ENCODE data around the gene CFAP57.
A peak's percentile ranks its signal among the peaks of the same experiment; 100 is the strongest.

CFAP57 gene

GRCh38 chr1:43232074-43232473, 59.9 kb downstream of the CFAP57 start:
- H3K9ac ChIP-seq (ENCODE audit: low read depth, low read length), result no peak overlapping the region
- peaks cover 14% of the 10 kb centered on the region for H3K4me1 ChIP-seq (ENCODE audit: control insufficient read depth, insufficient read depth, low read length)
- peak overlapping the region; percentile 53 for H3K4me2 ChIP-seq (ENCODE audit: low read length)
- H3K9me3 ChIP-seq (replicated peaks; ENCODE audit: low read length), result no peaks in the 10 kb centered on the region
- peak overlapping the region; percentile 21 for H3K4me3 ChIP-seq (ENCODE audit: low read length)
- no peaks in the 10 kb centered on the region for H3K36me3 ChIP-seq (ENCODE audit: insufficient read depth, low read length)
- H3K27me3 ChIP-seq (ENCODE audit: control insufficient read depth, insufficient read depth, low read length), result no peaks in the 10 kb centered on the region

- Histone ChIP-seq H3K36me3 (ENCODE audit: insufficient read depth, low read length) (no peaks in the 10 kb centered on the region), H3K4me1 (ENCODE audit: control insufficient read depth, insufficient read depth, low read length) (peaks cover 14% of the 10 kb centered on the region), H3K27me3 (ENCODE audit: control insufficient read depth, insufficient read depth, low read length) (no peaks in the 10 kb centered on the region), H3K9me3 (replicated peaks; ENCODE audit: low read length) (no peaks in the 10 kb centered on the region), H3K4me3 (ENCODE audit: low read length) (peak overlapping the region; percentile 21), H3K4me2 (ENCODE audit: low read length) (peak overlapping the region; percentile 53), H3K9ac (ENCODE audit: low read depth, low read length) (no peak overlapping the region)
Measured at GRCh38 chr1:43232482-43232881, 60.4 kb downstream of the CFAP57 start.

GRCh38 chr1:43233631-43234030, 61.5 kb downstream of the CFAP57 start:
- Histone ChIP-seq H3K9ac (ENCODE audit: low read depth, low read length) (no peak overlapping the region), H3K36me3 (ENCODE audit: insufficient read depth, low read length) (no peaks in the 10 kb centered on the region), H3K4me3 (ENCODE audit: low read length) (no peak overlapping the region), H3K4me2 (ENCODE audit: low read length) (no peak overlapping the region), H3K4me1 (ENCODE audit: control insufficient read depth, insufficient read depth, low read length) (peaks cover 14% of the 10 kb centered on the region), H3K9me3 (replicated peaks; ENCODE audit: low read length) (no peaks in the 10 kb centered on the region), H3K27me3 (ENCODE audit: control insufficient read depth, insufficient read depth, low read length) (no peaks in the 10 kb centered on the region)

- H3K9me3 ChIP-seq (replicated peaks; ENCODE audit: low read length), result no peaks in the 10 kb centered on the region
Measured at GRCh38 chr1:43234267-43234666, 62.1 kb downstream of the CFAP57 start.

GRCh38 chr1:43235040-43235439, 62.9 kb downstream of the CFAP57 start:
- H3K4me1 ChIP-seq (ENCODE audit: control insufficient read depth, insufficient read depth, low read length), result peaks cover 14% of the 10 kb centered on the region
- no peak overlapping the region for H3K4me3 ChIP-seq (ENCODE audit: low read length)

More at GRCh38 chr1:43234267-43234666, 62.1 kb downstream of the CFAP57 start:
- H3K9ac ChIP-seq (ENCODE audit: low read depth, low read length), result no peak overlapping the region
- H3K27me3 ChIP-seq (ENCODE audit: control insufficient read depth, insufficient read depth, low read length), result no peaks in the 10 kb centered on the region
- peaks cover 14% of the 10 kb centered on the region for H3K4me1 ChIP-seq (ENCODE audit: control insufficient read depth, insufficient read depth, low read length)
- no peaks in the 10 kb centered on the region for H3K36me3 ChIP-seq (ENCODE audit: insufficient read depth, low read length)
- H3K4me3 ChIP-seq (ENCODE audit: low read length), result no peak overlapping the region
- H3K4me2 ChIP-seq (ENCODE audit: low read length), result no peak overlapping the region

GRCh38 chr1:43235451-43236121, 63.5 kb downstream of the CFAP57 start:
- Histone ChIP-seq H3K27me3 (ENCODE audit: control insufficient read depth, insufficient read depth, low read length) (no peaks in the 10 kb centered on the region), H3K4me2 (ENCODE audit: low read length) (no peak overlapping the region), H3K4me3 (ENCODE audit: low read length) (no peak overlapping the region), H3K4me1 (ENCODE audit: control insufficient read depth, insufficient read depth, low read length) (peaks cover 14% of the 10 kb centered on the region), H3K9ac (ENCODE audit: low read depth, low read length) (no peak overlapping the region), H3K36me3 (ENCODE audit: insufficient read depth, low read length) (no peaks in the 10 kb centered on the region), H3K9me3 (replicated peaks; ENCODE audit: low read length) (no peaks in the 10 kb centered on the region)

More at GRCh38 chr1:43235040-43235439, 62.9 kb downstream of the CFAP57 start:
- Histone ChIP-seq H3K9me3 (replicated peaks; ENCODE audit: low read length) (no peaks in the 10 kb centered on the region), H3K27me3 (ENCODE audit: control insufficient read depth, insufficient read depth, low read length) (no peaks in the 10 kb centered on the region), H3K9ac (ENCODE audit: low read depth, low read length) (no peak overlapping the region), H3K36me3 (ENCODE audit: insufficient read depth, low read length) (no peaks in the 10 kb centered on the region), H3K4me2 (ENCODE audit: low read length) (no peak overlapping the region)

- no peaks in the 10 kb centered on the region for H3K27me3 ChIP-seq (ENCODE audit: control insufficient read depth, insufficient read depth, low read length)
- H3K4me2 ChIP-seq (ENCODE audit: low read length), result no peak overlapping the region
Measured at GRCh38 chr1:43237121-43237520, 65.0 kb downstream of the CFAP57 start.

GRCh38 chr1:43238085-43238484, 66.0 kb downstream of the CFAP57 start:
- Histone ChIP-seq H3K9ac (ENCODE audit: low read depth, low read length) (no peak overlapping the region), H3K36me3 (ENCODE audit: insufficient read depth, low read length) (no peaks in the 10 kb centered on the region), H3K4me1 (ENCODE audit: control insufficient read depth, insufficient read depth, low read length) (no peaks in the 10 kb centered on the region)

More at GRCh38 chr1:43237121-43237520, 65.0 kb downstream of the CFAP57 start:
- Histone ChIP-seq H3K4me1 (ENCODE audit: control insufficient read depth, insufficient read depth, low read length) (peaks cover 9% of the 10 kb centered on the region), H3K9me3 (replicated peaks; ENCODE audit: low read length) (no peaks in the 10 kb centered on the region), H3K9ac (ENCODE audit: low read depth, low read length) (no peak overlapping the region), H3K4me3 (ENCODE audit: low read length) (no peak overlapping the region), H3K36me3 (ENCODE audit: insufficient read depth, low read length) (no peaks in the 10 kb centered on the region)

GRCh38 chr1:43238991-43239469, 66.9 kb downstream of the CFAP57 start:
- H3K4me1 ChIP-seq (ENCODE audit: control insufficient read depth, insufficient read depth, low read length), result no peaks in the 10 kb centered on the region
- no peak overlapping the region for H3K9ac ChIP-seq (ENCODE audit: low read depth, low read length)
- H3K27me3 ChIP-seq (ENCODE audit: control insufficient read depth, insufficient read depth, low read length), result no peaks in the 10 kb centered on the region
- no peaks in the 10 kb centered on the region for H3K36me3 ChIP-seq (ENCODE audit: insufficient read depth, low read length)
- H3K4me3 ChIP-seq (ENCODE audit: low read length), result no peak overlapping the region
- no peak overlapping the region for H3K4me2 ChIP-seq (ENCODE audit: low read length)
- H3K9me3 ChIP-seq (replicated peaks; ENCODE audit: low read length), result no peaks in the 10 kb centered on the region

More at GRCh38 chr1:43238085-43238484, 66.0 kb downstream of the CFAP57 start:
- Histone ChIP-seq H3K4me2 (ENCODE audit: low read length) (no peak overlapping the region), H3K27me3 (ENCODE audit: control insufficient read depth, insufficient read depth, low read length) (no peaks in the 10 kb centered on the region), H3K9me3 (replicated peaks; ENCODE audit: low read length) (no peaks in the 10 kb centered on the region), H3K4me3 (ENCODE audit: low read length) (no peak overlapping the region)

- H3K27me3 ChIP-seq (ENCODE audit: control insufficient read depth, insufficient read depth, low read length), result no peaks in the 10 kb centered on the region
- no peaks in the 10 kb centered on the region for H3K9me3 ChIP-seq (replicated peaks; ENCODE audit: low read length)
- H3K4me3 ChIP-seq (ENCODE audit: low read length), result no peak overlapping the region
- H3K4me1 ChIP-seq (ENCODE audit: control insufficient read depth, insufficient read depth, low read length), result no peaks in the 10 kb centered on the region
- no peak overlapping the region for H3K4me2 ChIP-seq (ENCODE audit: low read length)
- no peaks in the 10 kb centered on the region for H3K36me3 ChIP-seq (ENCODE audit: insufficient read depth, low read length)
- H3K9ac ChIP-seq (ENCODE audit: low read depth, low read length), result no peak overlapping the region
Measured at GRCh38 chr1:43239484-43239883, 67.4 kb downstream of the CFAP57 start.

- H3K9ac ChIP-seq (ENCODE audit: low read depth, low read length), result no peak overlapping the region
- no peaks in the 10 kb centered on the region for H3K36me3 ChIP-seq (ENCODE audit: insufficient read depth, low read length)
- no peak overlapping the region for H3K4me2 ChIP-seq (ENCODE audit: low read length)
- H3K9me3 ChIP-seq (replicated peaks; ENCODE audit: low read length), result no peaks in the 10 kb centered on the region
- no peak overlapping the region for H3K4me3 ChIP-seq (ENCODE audit: low read length)
- H3K27me3 ChIP-seq (ENCODE audit: control insufficient read depth, insufficient read depth, low read length), result no peaks in the 10 kb centered on the region
- no peaks in the 10 kb centered on the region for H3K4me1 ChIP-seq (ENCODE audit: control insufficient read depth, insufficient read depth, low read length)
Measured at GRCh38 chr1:43241413-43241836, 69.3 kb downstream of the CFAP57 start.

GRCh38 chr1:43243299-43243698, 71.2 kb downstream of the CFAP57 start:
- no peak overlapping the region for H3K9ac ChIP-seq (ENCODE audit: low read depth, low read length)
- no peaks in the 10 kb centered on the region for H3K27me3 ChIP-seq (ENCODE audit: control insufficient read depth, insufficient read depth, low read length)
- H3K4me2 ChIP-seq (ENCODE audit: low read length), result no peak overlapping the region
- H3K4me1 ChIP-seq (ENCODE audit: control insufficient read depth, insufficient read depth, low read length), result no peaks in the 10 kb centered on the region
- H3K4me3 ChIP-seq (ENCODE audit: low read length), result no peak overlapping the region
- peaks cover 4% of the 10 kb centered on the region for H3K9me3 ChIP-seq (replicated peaks; ENCODE audit: low read length)
- H3K36me3 ChIP-seq (ENCODE audit: insufficient read depth, low read length), result no peaks in the 10 kb centered on the region
